ENCODE data around the gene RIPK1.

RIPK1 gene

DNA sequence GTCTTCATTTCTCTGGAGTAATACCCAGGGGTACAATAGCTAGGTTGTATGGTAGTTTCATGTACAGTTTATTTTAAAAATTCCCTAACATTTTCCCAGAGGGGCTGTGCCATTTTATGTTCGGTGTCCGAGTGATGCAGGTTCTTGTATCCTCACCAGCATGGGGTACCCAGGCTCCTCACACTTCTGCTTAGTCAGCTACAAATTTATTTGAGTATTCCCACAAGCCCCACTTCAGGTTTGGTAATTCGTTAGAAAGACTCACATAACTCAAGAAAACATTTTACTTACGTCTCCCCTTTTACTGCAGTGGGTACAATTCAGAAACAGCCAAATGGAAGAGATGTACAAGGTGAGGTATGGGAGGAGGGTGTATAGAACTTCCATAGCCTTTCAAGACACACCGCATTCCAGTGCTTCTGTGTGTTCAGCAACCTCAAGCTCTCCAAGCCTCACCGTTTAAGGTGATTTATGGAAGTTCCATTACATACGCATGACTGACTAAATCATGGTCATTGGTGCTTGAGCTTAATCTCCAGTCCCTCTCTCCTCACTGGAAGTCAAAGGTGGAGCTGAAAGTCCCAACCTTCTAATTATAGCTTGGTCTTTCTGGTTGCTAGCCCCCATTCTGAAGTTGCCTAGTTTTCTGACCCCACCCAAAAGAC, 18.1 kb downstream of the RIPK1 start:
- DNase-seq, result no peak

DNA sequence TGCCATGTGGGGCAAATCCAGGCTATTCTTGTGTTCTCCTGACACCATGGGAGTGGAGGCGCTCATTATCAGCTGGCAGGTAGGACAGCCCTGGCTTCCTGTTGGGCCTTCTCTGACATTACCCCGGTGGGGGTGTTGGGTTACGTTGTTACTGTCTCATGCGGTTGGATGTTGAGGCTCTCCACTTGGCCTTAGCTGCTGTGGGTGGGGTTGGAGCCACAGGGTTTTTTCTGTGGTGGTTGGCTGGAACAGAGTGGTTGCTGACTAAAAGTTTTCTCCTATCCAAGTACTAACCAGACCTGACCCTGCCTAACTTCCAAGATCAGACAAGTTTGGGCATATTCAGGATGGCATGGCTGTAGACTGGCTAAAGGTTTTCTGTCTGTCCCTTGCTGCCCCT, 20.2 kb downstream of the RIPK1 start:
- no peak for DNase-seq

DNA sequence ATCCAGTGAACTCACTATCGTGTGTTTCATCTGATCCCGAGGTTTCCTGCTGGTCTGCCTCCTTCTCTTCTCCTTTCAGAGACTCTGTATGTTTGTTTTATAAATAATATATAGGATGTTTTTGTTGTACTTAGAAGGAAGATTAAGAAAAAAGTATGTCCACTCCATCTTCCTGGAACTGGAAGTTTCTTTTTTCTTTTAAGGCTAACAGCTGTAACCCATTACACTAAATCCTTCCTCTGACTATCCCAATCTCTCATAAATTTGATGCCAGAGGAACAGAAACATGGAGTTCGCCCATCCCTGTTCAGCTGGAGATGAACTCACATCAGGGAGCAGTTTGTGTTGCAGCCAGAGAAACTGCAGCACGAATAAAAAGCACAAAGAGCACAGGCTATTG, 20.7 kb downstream of the RIPK1 start:
- DNase-seq, result no peak

DNA sequence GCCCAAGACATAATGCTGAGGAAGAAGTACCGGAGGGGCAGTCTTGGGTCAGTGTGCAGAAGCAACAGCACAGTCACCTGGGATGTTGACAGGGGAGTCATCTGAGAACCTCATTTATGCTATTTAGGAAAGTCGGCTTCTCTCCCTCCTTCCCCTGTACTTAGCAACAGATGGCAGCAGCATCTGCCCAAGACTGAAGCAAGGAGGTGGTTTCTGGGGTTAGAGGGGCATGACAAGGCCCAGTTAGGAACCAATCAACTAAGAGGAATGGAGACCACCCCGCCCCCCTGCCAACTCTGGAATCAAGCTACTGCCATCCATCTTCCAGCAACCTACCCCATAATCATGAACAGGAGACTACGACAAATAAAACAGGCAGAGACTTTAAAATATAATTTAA, 21.7 kb downstream of the RIPK1 start:
- DNase-seq, result no peak

DNA sequence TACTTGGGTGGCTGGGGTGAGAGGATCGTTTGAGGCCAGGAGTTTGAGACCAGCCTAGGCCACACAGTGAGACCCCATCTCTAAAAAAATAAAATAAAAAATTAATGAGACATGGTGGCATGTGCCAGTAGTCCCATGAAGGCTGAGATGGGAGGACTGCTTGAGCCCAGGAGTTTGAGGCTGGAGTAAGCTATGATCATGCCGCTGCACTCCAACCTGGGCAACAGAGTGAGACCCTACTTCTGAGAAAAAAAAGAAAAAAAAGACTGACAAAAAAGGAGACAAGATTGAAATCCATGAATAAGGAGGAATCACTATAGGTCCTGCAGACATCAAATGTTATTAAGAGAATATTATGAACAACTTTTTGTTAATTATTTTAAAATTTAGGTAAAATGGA, 26.5 kb downstream of the RIPK1 start:
- DNase-seq, result no peak

DNA sequence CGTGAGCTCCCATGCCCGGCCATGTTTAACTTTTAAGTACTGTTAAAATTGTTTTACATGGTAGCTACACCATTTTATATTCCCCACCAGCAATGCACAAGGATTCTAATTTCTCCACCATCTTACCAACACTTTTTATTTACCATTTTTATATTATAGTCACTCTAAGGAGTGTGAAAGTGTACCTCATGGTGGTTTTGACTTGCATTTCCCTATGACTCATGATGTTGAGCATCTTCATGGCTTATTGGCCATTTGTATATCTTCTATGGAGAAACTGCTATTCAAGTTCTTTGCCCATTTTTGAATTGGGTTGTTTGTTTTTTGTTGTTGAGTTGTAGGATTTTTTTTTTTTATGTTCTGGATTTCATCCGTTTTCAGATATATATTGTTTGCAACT, 34.6 kb downstream of the RIPK1 start:
- DNase-seq, result no peak

DNA sequence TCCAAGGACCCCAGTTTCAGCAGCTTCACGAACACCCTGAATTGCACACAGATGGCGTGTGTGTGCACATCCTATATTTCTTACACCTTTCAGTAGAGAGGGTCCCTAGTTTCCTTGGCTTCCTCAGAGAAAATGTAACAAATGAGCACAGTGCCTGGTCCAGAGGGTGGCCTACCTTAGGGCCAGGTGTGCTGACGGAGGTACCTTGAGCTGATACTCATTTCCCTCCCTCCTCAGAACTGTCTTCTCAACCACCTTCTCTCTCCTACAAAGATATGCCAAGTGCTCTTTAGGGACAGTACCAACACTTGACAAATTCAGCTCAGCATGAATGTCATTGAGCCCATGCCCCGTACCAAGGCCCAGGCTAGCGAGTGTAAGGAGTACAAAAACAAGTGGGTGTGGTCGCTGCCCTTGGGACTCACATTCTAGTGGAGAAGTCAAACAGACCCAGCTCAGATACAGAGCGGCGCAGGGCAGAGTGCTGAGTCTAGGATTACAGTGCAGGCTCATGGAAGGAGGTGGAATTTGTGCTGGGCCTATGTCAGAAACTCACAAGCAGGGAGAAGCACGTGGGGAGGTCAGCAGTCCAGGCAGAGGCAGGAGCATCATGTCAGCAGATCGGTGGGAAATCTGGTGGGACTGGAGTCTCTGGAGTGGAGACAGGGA, 40.6 kb downstream of the RIPK1 start:
- DNase-seq, result no peak

DNA sequence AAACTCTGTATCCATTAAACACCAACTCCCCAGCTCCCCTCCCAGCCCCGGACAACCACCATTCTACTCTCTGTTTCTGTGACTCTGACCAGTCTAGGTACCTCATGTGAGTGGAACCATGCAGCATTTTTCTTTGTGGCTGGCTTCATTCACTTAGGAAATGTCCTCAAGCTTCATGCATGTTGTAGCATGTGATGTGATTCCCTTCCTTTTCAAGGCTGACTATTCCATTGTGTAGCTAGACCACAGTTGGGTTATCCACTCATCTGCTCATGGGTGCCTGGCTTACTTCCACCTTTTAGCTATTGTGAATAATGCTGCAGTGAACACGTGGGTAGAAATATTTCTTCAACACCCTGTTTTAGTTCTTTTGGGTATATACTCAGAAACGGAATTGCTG, 41.5 kb downstream of the RIPK1 start:
- no peak for DNase-seq

DNA sequence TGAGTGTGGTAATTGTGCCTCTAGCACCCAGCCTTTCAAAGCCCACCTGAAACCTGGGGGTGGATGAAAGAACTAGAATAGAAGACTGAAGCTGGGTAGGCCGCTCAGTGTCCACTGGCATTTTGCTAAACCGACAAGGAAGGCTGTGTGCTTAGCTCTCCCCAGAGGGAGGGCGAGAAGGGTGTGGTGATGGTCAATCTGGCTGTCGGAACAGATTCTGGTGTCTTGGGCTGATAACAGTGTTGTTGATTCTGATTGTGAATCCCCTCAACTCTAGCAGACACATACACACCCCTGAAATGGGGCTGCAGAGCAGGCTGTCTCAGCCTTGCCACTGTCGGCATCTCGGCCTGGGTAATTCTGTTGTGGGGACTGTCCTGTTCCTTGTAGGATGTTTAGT, 46.1 kb downstream of the RIPK1 start:
- DNase-seq, result no peak

DNA sequence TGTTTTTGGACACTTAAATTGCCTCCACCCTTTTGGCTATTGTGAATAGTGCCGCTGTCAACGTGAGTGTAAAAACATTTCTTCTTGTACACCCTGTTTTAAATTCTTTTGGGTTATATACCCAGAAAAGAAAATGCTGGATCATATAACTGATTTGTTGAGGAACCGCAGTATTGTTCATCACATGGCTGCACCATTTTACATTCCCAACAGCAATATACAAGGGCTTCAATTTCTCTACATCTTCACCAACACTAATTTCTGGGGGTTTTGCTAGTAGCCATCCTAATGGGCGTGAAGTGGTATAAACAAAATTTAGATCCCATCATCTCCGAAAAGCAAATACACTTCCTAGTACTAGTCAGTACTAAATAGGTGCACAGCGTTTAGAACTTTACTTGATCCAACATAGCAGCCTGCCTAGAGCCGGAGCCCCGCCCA, 49.6 kb downstream of the RIPK1 start:
- DNase-seq, result no peak

DNA sequence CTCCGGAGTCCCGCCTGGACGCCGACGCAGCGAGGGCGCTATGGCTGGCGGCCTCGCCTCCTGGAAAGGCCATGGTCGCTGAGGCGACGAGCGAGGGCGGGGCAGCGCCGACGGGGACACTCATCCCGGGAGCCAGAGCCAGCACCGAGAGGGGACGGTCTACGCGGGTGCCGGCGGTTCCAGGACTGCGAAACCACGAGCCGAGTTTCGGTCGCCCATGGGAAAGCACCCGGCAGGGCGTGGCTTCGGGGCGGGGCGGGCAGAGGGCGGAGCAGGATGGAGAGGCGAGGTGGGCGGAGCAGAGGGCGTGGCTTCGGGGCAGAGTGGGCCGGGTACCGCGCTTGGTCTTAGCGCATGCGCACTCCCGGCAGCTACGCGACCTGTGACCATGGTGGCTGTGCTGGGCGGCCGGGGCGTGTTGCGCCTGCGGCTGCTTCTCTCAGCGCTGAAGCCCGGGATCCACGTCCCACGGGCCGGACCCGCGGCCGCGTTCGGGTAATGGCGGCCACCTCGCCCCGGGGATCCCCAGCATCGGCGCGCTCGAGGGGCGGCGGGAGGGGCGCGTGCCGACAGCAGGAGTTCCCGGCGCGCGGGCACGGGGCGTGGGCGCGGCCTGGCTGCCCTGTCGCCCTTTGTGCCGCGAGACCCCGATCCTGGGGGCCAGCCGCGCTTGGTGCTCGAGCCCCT, 50.2 kb downstream of the RIPK1 start, which contains the start of gene BPHL:
Gene BPHL (plus strand): TSS at position 359 of the 687 bp plus-strand sequence. CDS start 30 bp downstream, at position 389.
- DNase-seq, result peak; percentile 98

DNA sequence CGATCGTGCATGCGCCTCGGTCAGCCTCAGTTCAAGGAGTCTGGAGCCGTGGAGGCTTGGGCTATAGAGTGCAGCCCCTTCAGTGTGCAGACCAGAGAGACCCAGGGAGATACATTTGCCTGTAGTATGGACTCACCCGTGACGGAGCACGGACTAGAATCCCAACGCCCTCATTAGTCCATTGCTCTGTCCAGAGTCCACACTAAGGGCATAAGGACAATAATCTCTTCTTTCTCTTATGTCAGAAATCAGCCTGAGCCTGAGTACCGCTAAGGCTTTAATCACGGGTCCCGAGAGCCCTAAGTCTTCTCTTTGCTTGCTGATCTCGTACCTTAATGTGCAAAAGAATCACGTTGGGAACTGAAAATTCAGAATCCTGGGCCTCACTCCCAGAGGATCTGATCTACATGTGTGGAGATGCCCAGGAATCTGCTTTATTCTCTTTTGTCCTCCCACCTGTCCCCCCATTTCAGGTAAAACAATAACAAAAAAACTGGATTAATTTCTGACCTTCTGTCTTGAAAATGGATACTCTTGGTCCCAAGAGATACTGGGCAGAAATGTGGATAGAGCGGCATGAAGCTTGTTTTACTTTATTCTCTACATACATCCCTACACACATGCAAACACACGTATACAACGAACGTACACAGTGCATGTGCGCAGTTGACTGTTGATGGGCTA, 50.9 kb downstream of the RIPK1 start:
- peak; percentile 48 for DNase-seq

DNA sequence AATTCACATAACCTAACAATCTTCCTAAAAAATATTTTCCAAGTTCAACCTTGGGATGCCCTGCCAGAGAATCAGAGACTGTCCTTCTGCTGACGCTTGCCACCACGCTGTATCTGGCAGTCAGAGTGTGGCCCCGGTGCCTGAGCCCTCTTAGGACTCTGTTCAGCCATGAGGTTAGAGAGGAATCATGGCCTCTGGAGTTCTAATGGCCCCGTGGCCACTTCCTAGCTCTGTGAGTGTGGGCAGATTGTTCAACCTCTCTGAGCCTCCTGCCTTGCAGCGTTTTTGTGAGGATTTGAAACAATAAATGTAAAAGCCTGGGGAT, 52.4 kb downstream of the RIPK1 start:
- no peak for DNase-seq

DNA sequence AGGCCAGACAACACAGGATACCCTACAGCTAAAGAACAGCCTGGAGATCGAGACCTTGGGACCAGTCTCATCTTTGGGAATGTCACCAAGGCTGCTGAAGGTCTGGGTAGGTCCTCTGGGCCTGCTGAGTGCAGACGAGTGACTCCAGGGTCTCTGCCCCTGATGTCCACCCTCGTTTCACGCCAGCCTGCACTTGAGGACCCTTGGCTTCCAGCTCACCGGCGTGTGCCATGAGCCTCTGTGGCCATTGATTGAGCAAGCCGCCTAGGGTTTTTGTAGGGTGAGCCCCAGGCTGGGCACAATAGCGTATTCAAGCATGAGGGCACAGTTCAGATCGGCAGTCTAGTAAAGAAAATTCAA, 54.5 kb downstream of the RIPK1 start:
- DNase-seq, result no peak

DNA sequence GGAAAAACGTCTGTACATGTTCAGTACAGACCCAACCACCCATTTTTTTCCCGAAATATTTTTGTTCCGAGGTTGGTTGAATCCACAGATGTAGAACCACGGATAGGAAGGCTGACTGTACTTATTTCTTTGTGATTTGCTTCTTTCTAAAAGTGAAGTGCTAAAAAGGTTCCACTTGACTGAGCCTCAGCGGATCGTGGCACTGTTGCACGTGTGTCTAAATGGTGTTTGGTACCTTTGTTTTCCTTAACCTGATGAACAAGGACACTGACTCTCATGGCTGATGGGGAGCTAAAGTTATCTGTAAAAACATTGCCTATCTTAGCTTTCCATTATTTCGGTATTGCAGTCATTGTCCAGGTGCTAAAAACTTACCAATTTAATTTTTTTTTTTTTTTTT, 56.4 kb downstream of the RIPK1 start:
- DNase-seq, result no peak

DNA sequence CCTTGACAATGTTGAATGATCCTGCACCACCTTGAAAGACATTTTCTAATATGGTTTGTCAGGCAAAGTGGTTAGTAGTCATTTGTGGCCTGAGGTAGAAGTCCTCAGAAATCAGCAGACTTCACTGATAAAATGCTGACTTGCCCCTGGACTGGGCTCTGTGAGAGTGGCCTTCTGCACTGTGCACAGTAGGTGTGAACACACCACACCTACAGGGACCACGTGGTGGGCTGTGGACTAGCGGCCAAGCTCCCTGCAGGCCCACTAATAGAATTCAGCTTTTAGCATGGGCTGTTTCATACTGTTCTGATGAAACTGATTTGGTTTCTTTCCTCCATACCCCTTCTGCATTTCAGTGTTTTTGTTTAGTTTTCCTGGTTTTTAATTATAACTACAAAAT, 57.5 kb downstream of the RIPK1 start:
- no peak for DNase-seq

DNA sequence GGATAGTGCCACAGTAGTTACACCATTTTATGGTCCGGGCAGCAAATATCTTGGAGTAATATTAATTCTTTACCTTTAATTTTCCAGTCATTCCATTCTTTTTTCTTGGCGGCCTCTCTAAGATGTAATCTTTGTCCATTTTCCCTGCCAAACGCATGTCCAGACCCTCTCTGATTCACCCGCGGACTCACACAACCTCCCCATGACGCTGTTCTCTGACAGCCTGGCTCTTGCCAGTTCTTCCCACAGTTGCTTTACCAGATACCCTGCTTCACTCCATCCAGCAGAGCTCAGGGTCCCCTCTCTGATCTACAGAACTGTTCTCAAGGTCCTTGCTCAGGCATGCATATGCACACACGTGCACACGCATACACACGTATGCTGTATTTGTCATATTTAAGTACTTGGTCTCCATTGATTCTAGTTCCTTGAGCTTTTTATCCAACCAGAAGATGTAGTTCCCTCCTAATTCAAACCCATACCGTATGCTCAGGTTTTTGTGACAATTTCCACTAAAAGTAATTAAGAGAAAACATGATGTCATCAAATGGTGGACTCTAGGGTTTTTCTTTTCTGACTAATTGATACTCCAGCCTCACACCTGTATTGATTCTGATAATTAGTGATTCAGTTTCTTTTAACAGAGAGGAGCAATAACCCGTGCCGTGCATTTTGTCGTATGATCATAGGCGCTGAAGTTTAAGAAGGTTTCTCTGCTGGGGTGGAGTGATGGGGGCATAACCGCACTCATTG, 60.2 kb downstream of the RIPK1 start:
- no peak for DNase-seq

DNA sequence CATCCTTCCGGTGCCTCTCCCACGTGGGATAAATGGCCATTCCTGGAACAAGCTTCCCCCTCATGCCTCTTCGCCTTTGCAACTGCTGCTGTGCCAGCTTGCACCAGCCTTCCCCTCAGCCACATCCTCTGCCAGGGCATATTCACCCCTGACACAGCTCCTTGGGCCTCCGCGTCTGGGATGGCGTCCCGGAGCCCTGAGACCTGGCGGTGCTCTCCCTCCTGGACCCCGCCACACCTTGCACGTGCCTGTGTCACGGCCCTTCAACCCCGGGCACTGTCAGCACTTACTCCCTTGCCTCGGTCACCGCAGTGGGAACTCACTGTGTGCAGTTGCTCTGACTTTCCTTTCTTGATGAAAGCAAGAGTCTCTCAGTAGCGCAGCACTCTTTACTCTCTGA, 63.4 kb downstream of the RIPK1 start:
- DNase-seq, result no peak

DNA sequence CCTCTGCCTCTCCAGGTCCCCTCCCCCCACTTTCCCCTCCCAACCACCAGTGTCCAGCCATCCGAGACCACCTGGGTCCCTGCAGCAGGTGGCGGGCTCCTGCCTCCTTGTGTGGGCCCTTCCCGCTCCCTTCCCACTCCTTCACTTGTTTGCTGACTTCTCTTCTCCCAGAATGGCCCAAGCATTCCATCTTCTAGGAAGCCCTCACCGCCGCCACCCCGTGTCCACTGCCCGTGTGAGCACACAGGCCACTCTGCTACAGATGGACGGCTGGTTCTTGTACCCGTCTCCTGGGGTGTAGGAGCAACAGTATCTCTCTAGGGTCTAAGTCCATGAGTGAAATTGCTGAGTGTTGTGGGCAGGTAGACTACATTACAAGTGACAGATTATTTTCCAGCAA, 65.2 kb downstream of the RIPK1 start:
- DNase-seq, result no peak

DNA sequence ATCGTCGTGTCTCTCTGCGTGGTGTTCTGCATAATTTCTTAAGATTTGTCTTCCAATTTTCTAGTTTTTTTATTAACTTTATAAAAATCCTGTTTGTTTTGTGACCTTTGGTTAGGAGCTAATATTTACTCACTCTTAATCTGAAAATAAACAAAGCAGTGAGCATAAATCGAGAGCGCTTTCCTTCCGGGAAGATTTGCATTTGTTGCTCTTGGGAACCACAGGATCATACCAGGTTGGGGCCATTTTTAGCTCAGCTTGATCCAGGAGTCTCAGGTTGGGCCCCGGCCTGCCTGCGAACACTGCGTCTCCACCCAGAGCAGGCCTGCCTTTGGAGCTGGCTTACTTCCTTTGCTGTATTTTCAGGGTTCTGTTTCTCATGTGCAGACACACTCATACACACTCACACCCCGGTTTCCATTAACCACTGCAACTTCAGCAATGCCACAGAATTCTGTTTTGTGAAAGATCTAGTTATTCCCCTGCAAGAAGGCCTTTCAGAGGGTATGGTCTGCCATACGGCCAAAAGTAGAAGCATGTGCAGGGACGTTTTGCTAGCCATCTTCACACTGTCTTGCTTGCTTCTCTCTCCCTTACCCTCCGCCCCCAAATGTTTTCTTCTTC, 67.5 kb downstream of the RIPK1 start:
- no peak for DNase-seq

DNA sequence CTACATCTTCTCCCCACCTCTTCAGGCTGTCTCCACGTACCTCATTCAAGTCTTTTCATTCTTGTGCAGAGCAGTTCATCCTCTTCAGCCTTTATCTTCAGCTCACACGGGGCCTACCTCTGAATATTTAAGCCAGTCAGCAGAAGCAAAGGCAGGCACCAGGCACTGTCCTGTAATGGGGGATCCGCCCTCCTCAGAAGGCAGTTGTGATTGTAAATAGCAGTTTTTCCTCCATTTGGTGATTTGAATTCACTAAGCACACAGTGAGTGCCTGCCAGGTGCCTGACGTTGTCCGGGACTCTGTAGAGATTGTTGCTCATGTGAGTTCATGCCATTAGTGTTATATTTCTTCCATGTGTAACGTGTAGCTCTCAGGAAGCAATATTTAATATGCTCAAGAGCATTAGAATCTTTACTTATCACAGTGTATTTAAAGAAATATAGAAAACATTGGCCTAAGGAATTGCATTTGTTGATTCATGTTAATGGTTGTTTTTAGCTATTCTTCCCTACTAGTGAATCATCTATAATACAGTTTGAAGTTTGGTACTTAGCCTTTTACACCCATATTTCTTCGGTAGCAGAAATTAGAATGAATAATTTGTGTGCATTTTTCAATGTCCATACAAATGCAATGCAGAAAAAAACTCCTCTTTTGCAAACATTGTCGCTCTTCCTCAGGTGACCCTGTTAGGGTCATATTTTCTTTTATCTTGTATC, 68.2 kb downstream of the RIPK1 start:
- DNase-seq, result no peak

Data from hematopoietic multipotent progenitor cell treated with erythropoietin and hydrocortisone succinate and interleukin-3 and kit ligand, for 6 days (in vitro differentiated cells).